AG09319 (cell line): ENCODE results near the gene DDX24.

Source experiments
- DNase-seq: peaks from one replicate; pipeline ENCODE4 v3.0.0-alpha.2; 2010; ENCODE audit warnings: low read depth; ENCODE audit errors: extremely low read depth
- TF ChIP-seq, protein P1 (sequence below): IDR thresholded peaks from 2 replicates; pipeline ENCODE4 v1.5.1; 2011; ENCODE audit warnings: low read depth, mild to moderate bottlenecking, inconsistent platforms, low read length, moderate library complexity

DDX24 gene

GRCh38 chr14:94097091-94097490 lies 16.1 kb upstream of the DDX24 start:
- no peak for DNase-seq
- TF ChIP-seq, protein P1, sequence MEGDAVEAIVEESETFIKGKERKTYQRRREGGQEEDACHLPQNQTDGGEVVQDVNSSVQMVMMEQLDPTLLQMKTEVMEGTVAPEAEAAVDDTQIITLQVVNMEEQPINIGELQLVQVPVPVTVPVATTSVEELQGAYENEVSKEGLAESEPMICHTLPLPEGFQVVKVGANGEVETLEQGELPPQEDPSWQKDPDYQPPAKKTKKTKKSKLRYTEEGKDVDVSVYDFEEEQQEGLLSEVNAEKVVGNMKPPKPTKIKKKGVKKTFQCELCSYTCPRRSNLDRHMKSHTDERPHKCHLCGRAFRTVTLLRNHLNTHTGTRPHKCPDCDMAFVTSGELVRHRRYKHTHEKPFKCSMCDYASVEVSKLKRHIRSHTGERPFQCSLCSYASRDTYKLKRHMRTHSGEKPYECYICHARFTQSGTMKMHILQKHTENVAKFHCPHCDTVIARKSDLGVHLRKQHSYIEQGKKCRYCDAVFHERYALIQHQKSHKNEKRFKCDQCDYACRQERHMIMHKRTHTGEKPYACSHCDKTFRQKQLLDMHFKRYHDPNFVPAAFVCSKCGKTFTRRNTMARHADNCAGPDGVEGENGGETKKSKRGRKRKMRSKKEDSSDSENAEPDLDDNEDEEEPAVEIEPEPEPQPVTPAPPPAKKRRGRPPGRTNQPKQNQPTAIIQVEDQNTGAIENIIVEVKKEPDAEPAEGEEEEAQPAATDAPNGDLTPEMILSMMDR = no peak

GRCh38 chr14:94093418-94093817 lies 12.4 kb upstream of the DDX24 start:
- DNase-seq = no peak
- TF ChIP-seq, protein P1 = no peak

DNA sequence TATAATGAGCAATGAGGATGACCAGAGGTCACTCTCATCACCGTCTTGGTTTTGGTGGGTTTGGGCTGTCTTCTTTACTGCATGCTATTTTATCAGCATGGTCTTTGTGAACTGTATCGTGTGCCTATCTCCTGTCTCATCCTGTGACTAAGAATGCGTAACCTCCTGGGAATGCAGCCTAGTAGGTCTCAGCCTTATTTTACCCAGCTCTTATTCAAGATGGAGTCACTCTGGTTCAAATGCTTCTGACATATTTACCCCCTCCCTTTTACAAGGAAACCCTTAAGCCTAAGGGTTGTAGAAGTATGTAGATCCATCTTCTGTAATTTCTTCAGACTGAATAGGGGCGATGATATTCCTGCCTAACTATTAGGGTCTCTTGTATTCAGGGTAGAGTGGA lies 8.5 kb upstream of the DDX24 start:
- DNase-seq = no peak
- TF ChIP-seq, protein P1 = no peak

DNA sequence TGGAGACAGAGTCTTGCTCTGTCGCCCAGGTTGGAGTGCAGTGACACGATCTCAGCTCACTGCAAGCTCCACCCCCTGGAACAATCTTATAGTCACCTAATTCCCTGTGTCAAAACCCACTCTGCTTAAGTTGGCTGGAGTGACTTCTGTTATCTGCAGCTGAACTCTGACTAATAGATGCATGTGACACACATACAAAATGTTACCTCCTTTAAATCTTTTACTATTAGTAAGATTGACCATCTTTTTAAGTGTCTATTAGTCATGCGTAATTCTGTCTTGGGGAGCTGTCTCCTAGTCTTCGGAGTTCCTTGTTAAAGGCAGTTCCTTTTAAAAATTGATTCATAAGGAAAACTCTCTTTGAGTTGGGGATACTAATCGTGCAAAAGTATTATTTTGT lies 7.5 kb upstream of the DDX24 start:
- TF ChIP-seq, protein P1 = no peak
- no peak for DNase-seq

DNA sequence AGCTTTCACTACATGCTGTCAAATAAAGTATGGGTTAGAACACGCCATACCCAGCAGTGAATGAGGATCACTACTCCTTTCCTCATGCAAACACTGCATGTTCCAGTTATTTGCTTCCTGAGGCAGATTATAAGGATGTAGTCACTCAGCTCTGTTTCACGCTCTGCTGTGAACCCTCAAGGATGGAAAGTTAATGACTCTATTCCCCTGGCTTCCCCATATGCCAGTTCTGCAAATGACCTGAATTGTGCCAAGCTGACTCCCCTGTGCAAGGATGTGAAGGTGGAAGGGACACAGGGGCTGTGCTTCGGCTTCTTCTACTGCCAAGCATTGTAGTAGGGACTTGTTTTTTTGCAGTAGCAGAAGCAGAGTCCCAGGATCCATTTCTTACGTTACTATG lies 6.9 kb upstream of the DDX24 start:
- DNase-seq = no peak
- TF ChIP-seq, protein P1 = no peak

DNA sequence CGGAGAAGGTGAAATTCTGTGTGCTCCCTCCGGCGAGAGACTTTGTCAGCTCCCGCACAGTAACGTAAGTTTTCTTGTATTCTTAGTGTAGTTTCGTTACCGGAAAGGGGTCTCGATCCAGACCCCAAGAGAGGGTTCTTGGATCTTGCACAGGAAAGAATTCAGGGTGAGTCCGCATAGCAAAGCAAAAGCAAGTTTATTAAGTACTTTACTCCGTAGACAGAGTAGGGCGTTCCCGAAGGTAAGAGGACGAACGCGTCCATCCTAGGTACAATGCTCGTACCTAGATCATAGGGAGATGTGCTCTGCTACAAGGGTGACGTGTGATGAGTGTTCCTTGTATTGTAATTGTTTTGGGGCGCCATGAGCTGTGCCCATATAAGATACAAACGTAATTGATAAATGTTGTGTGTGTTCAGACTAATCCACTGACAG lies 401 bp upstream of the DDX24 start:
- no peak for DNase-seq
- TF ChIP-seq, protein P1 = no peak

DNA sequence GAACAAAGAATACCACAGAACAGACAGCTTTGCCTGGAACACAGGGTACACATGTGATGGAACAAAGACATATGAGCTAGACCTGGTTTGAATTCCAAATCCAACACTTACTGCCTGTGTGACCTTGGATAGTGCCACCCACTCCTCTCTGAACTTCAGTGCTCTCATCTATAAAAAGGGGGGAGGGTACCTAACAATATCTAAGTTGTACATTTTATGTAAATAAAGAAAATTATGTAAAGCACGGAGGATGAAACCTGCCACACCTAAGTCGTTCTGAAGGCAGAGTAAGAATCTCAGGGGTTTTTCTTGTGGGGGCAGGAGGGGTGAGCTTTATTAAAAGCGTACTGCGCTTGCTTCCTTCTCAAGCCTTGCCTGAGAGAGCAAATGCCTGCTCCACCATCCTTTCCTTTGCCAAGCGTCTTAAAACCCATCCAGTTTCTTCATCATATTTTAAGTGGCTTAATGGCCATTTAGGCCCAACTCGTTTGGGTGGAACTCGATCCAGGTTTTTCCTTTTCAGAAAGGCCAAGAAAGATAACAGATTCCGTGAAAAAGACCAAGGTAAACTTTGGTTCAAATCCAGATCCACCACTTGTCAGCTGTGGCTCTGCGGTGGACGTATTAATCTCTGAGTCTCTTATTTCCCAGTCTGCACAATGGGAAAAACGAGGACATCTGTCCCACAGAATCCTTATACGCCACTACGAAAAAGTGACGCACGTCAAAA lies 946 bp downstream of the DDX24 start:
- TF ChIP-seq, protein P1 = no peak
- DNase-seq = no peak
